ENCODE data around the gene TIMM13.

TIMM13 gene

GRCh38 chr19:2376784-2377519, 50.4 kb downstream of the TIMM13 start:
- no peak for DNase-seq
